PC-3 (cell line): ENCODE results near the gene TDRD15. TPM values are rescaled to one million over a fixed set of nuclear protein-coding genes. Genes with fewer than 3 reads are reported as not detected.

Experiments used
- ATAC-seq: fragments of 200-7000 bp; cut with Tn5 transposase; 2 replicates; pipeline ENCODE4 v1.9.1; 2020; ENCODE audit warnings: mild to moderate bottlenecking, moderate library complexity
- BruUV-seq: library from RNA; stranded (reverse); fragments of 400-500 nt; replicated peaks from 2 replicates; lab custom pipeline; 2021; lab: Mats Ljungman, UMichigan
- CTCF ChIA-PET: fragments of 300-600 bp; sonication (Branson Sonifier 250); formaldehyde crosslinking; loops from one replicate; lab custom pipeline; 2022; ENCODE audit warnings: antibody characterized with exemption; lab: Charles Lee
- POLR2A ChIA-PET: fragments of 300-600 bp; sonication (Branson Sonifier 250); formaldehyde crosslinking; loops from one replicate; lab custom pipeline; 2022; ENCODE audit warnings: antibody characterized with exemption; ENCODE audit not compliant: unreplicated experiment; lab: Charles Lee
- DNase-seq: peaks from one replicate; pipeline ENCODE4 v3.0.0-alpha.2; 2015
- H2AFZ ChIP-seq: fragments of 300-600 bp; sonication (generic); 2 replicates; pipeline ENCODE4 v1.6.0; 2016; ENCODE audit warnings: antibody characterized with exemption, low read length
- H3F3A ChIP-seq: fragments of 300-600 bp; sonication (generic); one replicate; pipeline ENCODE4 v1.6.0; 2017; ENCODE audit warnings: antibody characterized with exemption, low read length, control low read depth, mild to moderate bottlenecking; ENCODE audit not compliant: unreplicated experiment
- H3K27ac ChIP-seq: fragments of 300-600 bp; sonication (generic); 2 replicates; pipeline ENCODE4 v1.5.1; 2016; ENCODE audit warnings: mild to moderate bottlenecking, low read length
- H3K27me3 ChIP-seq: fragments of 300-600 bp; sonication (generic); 2 replicates; pipeline ENCODE4 v1.6.1; 2016; ENCODE audit warnings: low read length, mixed read lengths
- H3K36me3 ChIP-seq: fragments of 300-600 bp; sonication (generic); 2 replicates; pipeline ENCODE4 v1.6.1; 2016; ENCODE audit warnings: low read depth, mixed run types, low read length, mixed read lengths
- H3K4me1 ChIP-seq: fragments of 300-600 bp; sonication (generic); 2 replicates; pipeline ENCODE4 v1.5.1; 2016; ENCODE audit warnings: low read length; ENCODE audit not compliant: insufficient read depth
- H3K4me2 ChIP-seq: fragments of 300-600 bp; sonication (generic); 2 replicates; pipeline ENCODE4 v1.6.0; 2016; ENCODE audit warnings: low read length
- H3K4me3 ChIP-seq: fragments of 300-600 bp; sonication (generic); 2 replicates; pipeline ENCODE4 v1.5.1; 2016; ENCODE audit warnings: mild to moderate bottlenecking, low read length, mixed read lengths
- H3K79me2 ChIP-seq: fragments of 300-600 bp; sonication (generic); 2 replicates; pipeline ENCODE4 v1.6.1; 2017; ENCODE audit warnings: low read length, mixed read lengths
- H3K9ac ChIP-seq: fragments of 300-600 bp; sonication (generic); 2 replicates; pipeline ENCODE4 v1.6.0; 2016; ENCODE audit warnings: mild to moderate bottlenecking, low read length
- H3K9me2 ChIP-seq: fragments of 300-600 bp; sonication (generic); replicated peaks from 2 replicates; pipeline ENCODE4 v1.6.1; 2016; ENCODE audit warnings: mixed run types, low read length, mixed read lengths
- H3K9me3 ChIP-seq: fragments of 300-600 bp; sonication (generic); 2 replicates; pipeline ENCODE4 v1.6.1; 2016; ENCODE audit warnings: low read length, mixed read lengths
- H4K20me1 ChIP-seq: fragments of 300-600 bp; sonication (generic); 2 replicates; pipeline ENCODE4 v1.6.1; 2016; ENCODE audit warnings: low read length, mixed read lengths
- EZH2 ChIP-seq: fragments of 300-600 bp; sonication (generic); IDR thresholded peaks from one replicate; pipeline ENCODE4 v1.6.1; 2017; ENCODE audit warnings: antibody characterized with exemption, mild to moderate bottlenecking, low read length; ENCODE audit not compliant: unreplicated experiment
- EZH2phosphoT487 ChIP-seq: fragments of 300-600 bp; sonication (generic); IDR thresholded peaks from 2 replicates; pipeline ENCODE4 v1.6.1; 2018; ENCODE audit warnings: mild to moderate bottlenecking, antibody characterized with exemption, low read length, borderline replicate concordance
- intact Hi-C: fragments of 100-400 bp; cut with micrococcal nuclease; formaldehyde crosslinking; loops from 2 replicates; pipeline ENCODE4 v1.9.0; 2023
- total RNA-seq: library from RNA; depleted of rRNA; stranded (reverse); fragments of >200 nt; gene quantifications from 2 replicates; pipeline ENCODE4 v1.2.3, GENCODE V29; 2014
- TF ChIP-seq, protein P1 (sequence below): fragments of 300-600 bp; sonication (generic); conservative IDR thresholded peaks from 2 replicates; pipeline ENCODE4 v1.5.1; 2017; ENCODE audit warnings: antibody characterized with exemption, low read depth, mild to moderate bottlenecking, low read length

The TDRD15 gene
- total RNA-seq, 1 experiment from 2014 or later = not detected

DNA sequence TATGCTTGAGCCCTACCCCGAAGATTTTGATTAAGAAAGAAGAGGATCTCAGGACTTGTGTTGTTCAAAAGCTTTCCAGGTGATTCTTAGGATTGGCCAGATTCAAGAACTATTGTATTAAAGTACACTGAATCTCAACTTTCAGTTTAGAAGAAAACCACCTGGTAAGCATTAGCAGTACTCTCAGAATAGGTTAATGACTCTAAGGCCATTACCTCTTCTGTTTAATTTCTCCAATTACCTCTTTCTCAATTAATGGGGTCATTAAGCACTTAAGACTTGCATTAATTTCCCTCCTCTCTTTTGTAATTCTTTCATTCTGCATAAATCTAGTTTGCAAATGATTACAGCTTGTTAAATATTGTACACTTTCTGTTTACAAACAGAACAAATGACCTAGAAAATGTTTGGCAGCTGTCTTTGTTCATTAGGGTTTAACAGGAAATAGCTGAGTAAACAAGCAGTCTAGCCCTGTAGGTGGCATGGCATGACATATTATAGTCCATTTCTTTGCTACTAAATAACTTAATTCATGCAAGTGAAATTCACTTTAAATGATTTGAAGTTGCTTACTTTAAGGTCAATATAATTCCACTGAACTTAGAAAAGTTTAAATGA lies 20.4 kb upstream of the TDRD15 start:
- ChIA-PET CTCF (no interaction called here), POLR2A (no interaction called here)
- Histone ChIP-seq H3K27me3 (no peaks in the 10 kb centered on the region), H3K9me3 (no peaks in the 10 kb centered on the region), H4K20me1 (no peaks in the 10 kb centered on the region), H3K36me3 (no peaks in the 10 kb centered on the region), H2AFZ (no peak overlapping the region), H3K4me2 (no peak overlapping the region), H3K79me2 (no peaks in the 10 kb centered on the region), H3K9ac (no peak overlapping the region), H3K27ac (no peak overlapping the region), H3K4me3 (no peak overlapping the region), H3K4me1 (no peaks in the 10 kb centered on the region), H3K9me2 (no peaks in the 10 kb centered on the region), H3F3A (no peaks in the 10 kb centered on the region)
- TF ChIP-seq EZH2 (no peak), EZH2phosphoT487 (no peak)
- TF ChIP-seq, protein P1, sequence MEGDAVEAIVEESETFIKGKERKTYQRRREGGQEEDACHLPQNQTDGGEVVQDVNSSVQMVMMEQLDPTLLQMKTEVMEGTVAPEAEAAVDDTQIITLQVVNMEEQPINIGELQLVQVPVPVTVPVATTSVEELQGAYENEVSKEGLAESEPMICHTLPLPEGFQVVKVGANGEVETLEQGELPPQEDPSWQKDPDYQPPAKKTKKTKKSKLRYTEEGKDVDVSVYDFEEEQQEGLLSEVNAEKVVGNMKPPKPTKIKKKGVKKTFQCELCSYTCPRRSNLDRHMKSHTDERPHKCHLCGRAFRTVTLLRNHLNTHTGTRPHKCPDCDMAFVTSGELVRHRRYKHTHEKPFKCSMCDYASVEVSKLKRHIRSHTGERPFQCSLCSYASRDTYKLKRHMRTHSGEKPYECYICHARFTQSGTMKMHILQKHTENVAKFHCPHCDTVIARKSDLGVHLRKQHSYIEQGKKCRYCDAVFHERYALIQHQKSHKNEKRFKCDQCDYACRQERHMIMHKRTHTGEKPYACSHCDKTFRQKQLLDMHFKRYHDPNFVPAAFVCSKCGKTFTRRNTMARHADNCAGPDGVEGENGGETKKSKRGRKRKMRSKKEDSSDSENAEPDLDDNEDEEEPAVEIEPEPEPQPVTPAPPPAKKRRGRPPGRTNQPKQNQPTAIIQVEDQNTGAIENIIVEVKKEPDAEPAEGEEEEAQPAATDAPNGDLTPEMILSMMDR = no peak
- BruUV-seq = no TSS peak
- intact Hi-C loops = no loop called here
- DNase-seq (no peak), ATAC-seq (no peak)

DNA sequence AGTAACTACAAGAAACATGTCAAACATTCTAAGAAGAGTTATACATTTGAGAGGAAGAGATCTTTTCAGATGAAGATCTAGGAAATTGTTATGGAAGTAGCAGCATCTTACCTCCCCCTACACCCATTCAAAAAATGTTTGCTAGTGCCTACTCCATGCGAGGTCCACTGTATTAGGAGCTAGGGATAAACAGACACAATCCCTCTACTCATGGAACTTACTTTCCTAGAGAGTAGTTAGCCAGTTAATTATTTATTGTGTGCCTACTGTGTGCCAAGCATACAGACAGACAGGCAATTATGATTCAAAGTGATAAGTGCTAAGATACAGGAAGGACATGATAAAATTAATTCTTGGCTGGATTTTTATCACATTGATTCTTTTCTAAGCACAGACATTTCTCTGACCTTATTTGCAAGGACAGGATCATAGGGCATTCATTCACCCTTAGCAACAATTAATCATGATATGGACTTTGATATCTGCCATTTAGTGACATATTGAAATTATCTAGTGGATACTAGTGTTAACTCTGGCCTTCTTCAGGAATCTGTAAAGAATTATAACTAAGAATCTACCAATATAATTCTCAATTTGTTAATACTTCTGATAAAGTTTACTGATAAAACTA lies 19.6 kb upstream of the TDRD15 start:
- no peaks in the 10 kb centered on the region for H3K9me3 ChIP-seq
- ChIA-PET POLR2A (no interaction called here), CTCF (no interaction called here)
- no peaks in the 10 kb centered on the region for H3F3A ChIP-seq
- no peak overlapping the region for H3K27ac ChIP-seq
- TF ChIP-seq EZH2phosphoT487 (no peak), EZH2 (no peak)
- TF ChIP-seq, protein P1 = no peak
- H3K9ac ChIP-seq = no peak overlapping the region
- no peak for ATAC-seq
- no peaks in the 10 kb centered on the region for H3K27me3 ChIP-seq
- H3K9me2 ChIP-seq = no peaks in the 10 kb centered on the region
- no peaks in the 10 kb centered on the region for H4K20me1 ChIP-seq
- intact Hi-C loops = no loop called here
- H3K36me3 ChIP-seq = no peaks in the 10 kb centered on the region
- BruUV-seq = no TSS peak
- no peaks in the 10 kb centered on the region for H3K79me2 ChIP-seq
- no peak overlapping the region for H3K4me3 ChIP-seq
- no peak overlapping the region for H2AFZ ChIP-seq
- DNase-seq = no peak
- no peaks in the 10 kb centered on the region for H3K4me1 ChIP-seq
- H3K4me2 ChIP-seq = no peak overlapping the region

DNA sequence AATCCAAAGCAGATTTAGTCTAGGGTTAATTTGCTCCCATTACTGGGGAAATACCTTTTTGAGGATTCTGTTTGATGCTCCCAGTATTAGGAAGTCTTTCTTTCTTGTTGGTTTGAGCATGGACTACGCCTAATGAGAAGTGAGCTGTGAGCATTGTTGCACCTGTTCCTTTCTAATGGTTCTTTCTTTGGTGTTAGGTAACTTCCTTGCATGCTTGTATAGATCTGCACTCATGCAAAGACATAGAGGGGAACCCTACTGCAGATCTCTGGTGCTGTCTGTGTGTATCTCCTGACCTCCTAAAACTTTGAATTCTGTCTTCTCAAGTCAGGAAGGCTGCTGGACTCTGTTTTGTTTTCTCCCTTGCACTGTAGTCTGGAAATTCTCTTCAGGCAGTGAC lies 12.8 kb upstream of the TDRD15 start:
- BruUV-seq = no TSS peak
- Histone ChIP-seq H3K27me3 (0 out of 2 replicates have a peak, but pooled peaks cover 4% of the 10 kb centered on the region), H2AFZ (no peak overlapping the region), H3K79me2 (no peaks in the 10 kb centered on the region), H3K4me2 (no peak overlapping the region), H3K4me3 (no peak overlapping the region), H4K20me1 (no peaks in the 10 kb centered on the region), H3K9ac (no peak overlapping the region), H3K36me3 (no peaks in the 10 kb centered on the region), H3K4me1 (no peaks in the 10 kb centered on the region), H3K9me3 (no peaks in the 10 kb centered on the region), H3K9me2 (no peaks in the 10 kb centered on the region), H3F3A (no peaks in the 10 kb centered on the region), H3K27ac (no peak overlapping the region)
- TF ChIP-seq EZH2phosphoT487 = no peak
- TF ChIP-seq EZH2 = no peak
- TF ChIP-seq, protein P1 = no peak
- ChIA-PET CTCF (no interaction called here), POLR2A (no interaction called here)
- intact Hi-C loops = no loop called here
- DNase-seq (no peak), ATAC-seq (no peak)
